Calu3 (cell line): Measurements from ENCODE around the gene GATC. TPM values are rescaled to one million over a fixed set of nuclear protein-coding genes. Genes with fewer than 3 reads are reported as not detected.

Experiments
- BruUV-seq: library from RNA; stranded (reverse); fragments of 400-500 nt; replicated peaks from 2 replicates; lab custom pipeline; 2021; lab: Mats Ljungman, UMichigan
- CTCF ChIA-PET: fragments of 300-600 bp; sonication (Branson Sonifier 250); formaldehyde crosslinking; loops from one replicate; lab custom pipeline; 2022; ENCODE audit warnings: antibody characterized with exemption; lab: Charles Lee
- DNase-seq: peaks from one replicate; pipeline ENCODE4 v3.0.0; 2022
- H3K27ac Mint-ChIP-seq: one replicate; pipeline ENCODE4 v1.8.0; 2022; ENCODE audit warnings: mixed read lengths; ENCODE audit not compliant: unreplicated experiment
- H3K27me3 Mint-ChIP-seq: one replicate; pipeline ENCODE4 v1.8.0; 2022; ENCODE audit warnings: mixed read lengths; ENCODE audit not compliant: unreplicated experiment
- H3K36me3 Mint-ChIP-seq: one replicate; pipeline ENCODE4 v1.8.0; 2022; ENCODE audit warnings: mild to moderate bottlenecking, moderate library complexity, mixed read lengths; ENCODE audit not compliant: insufficient read depth, unreplicated experiment
- H3K4me1 Mint-ChIP-seq: one replicate; pipeline ENCODE4 v1.8.0; 2022; ENCODE audit warnings: mild to moderate bottlenecking, low read depth, mixed read lengths; ENCODE audit not compliant: unreplicated experiment
- H3K4me3 Mint-ChIP-seq: one replicate; pipeline ENCODE4 v1.8.0; 2022; ENCODE audit warnings: mild to moderate bottlenecking, low read depth, moderate library complexity, mixed read lengths; ENCODE audit not compliant: unreplicated experiment
- H3K9me3 Mint-ChIP-seq: one replicate; pipeline ENCODE4 v1.8.0; 2022; ENCODE audit warnings: low read depth, mixed read lengths; ENCODE audit not compliant: unreplicated experiment
- CTCF ChIP-seq: fragments of 200-600 bp; IDR thresholded peaks from one replicate; pipeline ENCODE4 v1.8.0; 2022; ENCODE audit warnings: antibody characterized with exemption; ENCODE audit not compliant: unreplicated experiment
- intact Hi-C: fragments of 100-400 bp; cut with micrococcal nuclease; formaldehyde crosslinking; loops from one replicate; pipeline ENCODE4 v1.10.0; 2022; ENCODE audit not compliant: unreplicated experiment
- total RNA-seq: library from RNA; stranded (reverse); gene quantifications from 2 replicates; pipeline ENCODE4 v1.2.3, GENCODE V29; 2022

GATC gene
- total RNA-seq, 1 experiment from 2014 or later, result 29.7 TPM

GRCh38 chr12:120489018-120489417 lies 42.8 kb downstream of the GATC start:
- BruUV-seq, result no TSS peak
- H3K36me3 Mint-ChIP-seq, result peaks cover 3% of the 10 kb centered on the region
- no peaks in the 10 kb centered on the region for H3K9me3 Mint-ChIP-seq
- intact Hi-C loops, result no loop called here
- DNase-seq, result no peak
- no peak overlapping the region for H3K4me3 Mint-ChIP-seq
- H3K27ac Mint-ChIP-seq, result no peak overlapping the region
- H3K27me3 Mint-ChIP-seq, result no peaks in the 10 kb centered on the region
- CTCF ChIA-PET, result interaction anchor here (2.2 kb wide), 1 partner anchor 15 kb away, joined by 6 read pairs; no protein-coding TSS in a partner anchor
- TF ChIP-seq CTCF, result no peak
- no peaks in the 10 kb centered on the region for H3K4me1 Mint-ChIP-seq

- Mint-ChIP-seq H3K27ac (no peak overlapping the region), H3K4me1 (peaks cover 9% of the 10 kb centered on the region), H3K36me3 (peaks cover 11% of the 10 kb centered on the region), H3K9me3 (no peaks in the 10 kb centered on the region), H3K4me3 (no peak overlapping the region), H3K27me3 (no peaks in the 10 kb centered on the region)
- CTCF ChIA-PET, result no interaction called here
- DNase-seq, result no peak
- intact Hi-C loops, result no loop called here
- no peak for TF ChIP-seq CTCF
- no TSS peak for BruUV-seq
Observed at GRCh38 chr12:120490325-120490724, 44.1 kb downstream of the GATC start.

- Mint-ChIP-seq H3K27me3 (no peaks in the 10 kb centered on the region), H3K9me3 (no peaks in the 10 kb centered on the region), H3K27ac (no peak overlapping the region), H3K4me1 (peaks cover 10% of the 10 kb centered on the region), H3K4me3 (no peak overlapping the region), H3K36me3 (peaks cover 17% of the 10 kb centered on the region)
- intact Hi-C loops, result no loop called here
- CTCF ChIA-PET, result interaction anchor here (0.6 kb wide), 1 partner anchor 10 kb away, joined by 5 read pairs; no protein-coding TSS in a partner anchor
- no TSS peak for BruUV-seq
- no peak for DNase-seq
- no peak for TF ChIP-seq CTCF
Observed at GRCh38 chr12:120490833-120491512, 44.7 kb downstream of the GATC start.

- BruUV-seq, result no TSS peak
- TF ChIP-seq CTCF, result no peak
- Mint-ChIP-seq H3K27ac (peak overlapping the region; percentile 92), H3K36me3 (peaks cover 54% of the 10 kb centered on the region), H3K9me3 (no peaks in the 10 kb centered on the region), H3K4me3 (peak overlapping the region; percentile 93), H3K27me3 (no peaks in the 10 kb centered on the region), H3K4me1 (peaks cover 25% of the 10 kb centered on the region)
- CTCF ChIA-PET, result interaction anchor here (3.3 kb wide), 1 partner anchor 21 kb away, joined by 22 read pairs; no protein-coding TSS in a partner anchor
- intact Hi-C loops, result loop anchor here (2.0 to 5.0 kb wide), 2 partner anchors 16 to 42 kb away; no protein-coding TSS in a partner anchor
- no peak for DNase-seq
Observed at GRCh38 chr12:120495186-120495730, 49.0 kb downstream of the GATC start.
